Activated T-helper 1 cell treated with anti-CD3 and anti-CD28 coated beads, Interleukin-12 subunit alpha, Interleukin-12 subunit beta, Interleukin-2, Interleukin-4 antibody, amounts not matched to agents 30 ng/mL and 10 ng/mL and 1 ng/mL, durations not matched to agents 14 hours and 24 hours and 36 hours (primary cell): ENCODE measurements around the gene PRKCA. TPM values are rescaled to one million over a fixed set of nuclear protein-coding genes. Genes with fewer than 3 reads are reported as not detected.

Experiments
- DNase-seq: peaks from one replicate; pipeline ENCODE4 v3.0.0; 2021; ENCODE audit warnings: low spot score
- H3K27ac Mint-ChIP-seq: one replicate; pipeline ENCODE4 v1.8.0; 2021; ENCODE audit warnings: mild to moderate bottlenecking, mixed read lengths
- H3K27me3 Mint-ChIP-seq: one replicate; pipeline ENCODE4 v1.8.0; 2022; ENCODE audit warnings: mild to moderate bottlenecking, moderate library complexity, mixed read lengths; ENCODE audit not compliant: insufficient read depth
- H3K36me3 Mint-ChIP-seq: one replicate; pipeline ENCODE4 v1.8.0; 2021; ENCODE audit warnings: low read depth, mixed read lengths
- H3K4me1 Mint-ChIP-seq: one replicate; pipeline ENCODE4 v1.8.0; 2021; ENCODE audit warnings: low read depth, mixed read lengths
- H3K4me3 Mint-ChIP-seq: one replicate; pipeline ENCODE4 v1.8.0; 2021; ENCODE audit warnings: mild to moderate bottlenecking, moderate library complexity, mixed read lengths
- H3K9me3 Mint-ChIP-seq: one replicate; pipeline ENCODE4 v1.8.0; 2021; ENCODE audit warnings: mixed read lengths
- intact Hi-C: fragments of 100-400 bp; cut with micrococcal nuclease; formaldehyde crosslinking; loops from one replicate; pipeline ENCODE4 v1.15.1; 2024
- total RNA-seq: library from RNA; stranded (reverse); gene quantifications from 2 replicates; pipeline ENCODE4 v1.2.3, GENCODE V29; 2022

The PRKCA gene
- total RNA-seq, 1 donor from 2014 or later, result 157 TPM

GRCh38 chr17:66300956-66301355, 1.5 kb upstream of the PRKCA start:
- Mint-ChIP-seq H3K9me3 (no peaks in the 10 kb centered on the region), H3K27me3 (peaks cover 9% of the 10 kb centered on the region), H3K27ac (peak overlapping the region; percentile 41), H3K36me3 (peaks cover 16% of the 10 kb centered on the region), H3K4me3 (peak overlapping the region; percentile 88), H3K4me1 (peaks cover 37% of the 10 kb centered on the region)
- intact Hi-C loops, result loop anchor here (5.0 to 10.0 kb wide), 4 partner anchors 109 to 1906 kb away; partner anchors contain the start of genes CEP112 and GNA13
- no peak for DNase-seq

DNA sequence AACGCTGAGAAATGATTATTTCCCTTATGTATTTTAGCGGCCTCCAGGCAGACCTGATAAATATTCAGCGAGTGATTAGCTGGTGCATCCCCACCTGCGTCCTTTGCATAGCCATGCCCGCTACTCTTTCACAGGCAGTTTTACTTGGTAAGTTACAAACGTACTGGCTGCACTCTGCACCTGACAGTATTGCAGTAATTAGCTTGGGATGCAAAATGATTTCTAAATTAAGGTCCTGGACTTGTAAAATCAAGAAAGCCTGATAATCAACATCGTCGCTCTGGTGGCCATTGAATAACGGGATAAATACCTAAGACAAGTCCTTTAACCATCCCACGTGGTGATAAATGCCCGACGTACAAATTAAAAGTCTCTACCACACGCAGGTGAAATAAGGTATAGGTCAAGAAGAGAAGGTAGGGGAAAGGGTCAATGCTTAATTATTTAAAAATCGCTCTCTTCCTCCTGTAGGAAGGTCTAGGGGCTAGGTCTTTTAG, 998 bp upstream of the PRKCA start:
- H3K36me3 Mint-ChIP-seq, result peaks cover 18% of the 10 kb centered on the region
- peak overlapping the region; percentile 87 for H3K27ac Mint-ChIP-seq
- intact Hi-C loops, result loop anchor here (5.0 to 10.0 kb wide), 4 partner anchors 109 to 1906 kb away; partner anchors contain the start of genes CEP112 and GNA13
- no peaks in the 10 kb centered on the region for H3K9me3 Mint-ChIP-seq
- H3K4me1 Mint-ChIP-seq, result peaks cover 42% of the 10 kb centered on the region
- peaks cover 9% of the 10 kb centered on the region for H3K27me3 Mint-ChIP-seq
- DNase-seq, result no peak
- H3K4me3 Mint-ChIP-seq, result peak overlapping the region; percentile 88

DNA sequence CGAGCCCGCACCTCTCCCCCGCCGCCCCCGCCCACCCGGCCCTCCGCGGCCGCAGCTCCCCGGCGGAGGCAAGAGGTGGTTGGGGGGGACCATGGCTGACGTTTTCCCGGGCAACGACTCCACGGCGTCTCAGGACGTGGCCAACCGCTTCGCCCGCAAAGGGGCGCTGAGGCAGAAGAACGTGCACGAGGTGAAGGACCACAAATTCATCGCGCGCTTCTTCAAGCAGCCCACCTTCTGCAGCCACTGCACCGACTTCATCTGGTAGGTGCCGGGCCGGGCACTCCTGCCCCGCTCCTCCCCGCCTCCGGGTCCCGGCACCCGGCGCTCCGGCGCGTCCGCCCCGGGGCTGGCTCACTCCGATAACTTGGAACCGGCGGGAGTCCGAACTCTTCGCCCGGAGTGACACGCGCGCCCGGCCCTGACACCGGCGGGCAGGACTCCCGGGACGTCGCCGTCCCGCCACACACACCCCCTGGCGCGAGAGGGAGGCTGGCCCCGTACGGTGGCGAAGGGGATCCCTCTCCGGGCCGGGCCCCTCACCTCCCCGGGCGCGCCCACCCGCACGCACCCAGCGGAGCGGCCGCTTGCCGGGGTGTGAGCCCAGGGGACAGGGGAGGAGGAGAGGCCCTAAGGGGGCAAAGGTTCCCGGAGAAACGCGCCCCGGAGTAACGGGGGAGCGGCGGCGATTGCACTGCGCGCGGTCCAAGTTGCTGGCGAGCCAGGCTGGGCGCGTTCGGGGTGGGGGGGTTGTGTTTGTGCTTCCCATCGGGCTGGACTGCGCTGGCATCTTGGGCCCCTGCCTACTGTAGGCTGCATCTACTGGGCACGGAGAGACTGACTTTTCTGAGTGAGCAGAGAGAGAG, 581 bp downstream of the PRKCA start:
- peak; percentile 44 for DNase-seq
- Mint-ChIP-seq H3K4me3 (peak overlapping the region; percentile 100), H3K9me3 (no peaks in the 10 kb centered on the region), H3K27ac (peak overlapping the region; percentile 99), H3K27me3 (peaks cover 9% of the 10 kb centered on the region), H3K4me1 (peaks cover 58% of the 10 kb centered on the region), H3K36me3 (peaks cover 30% of the 10 kb centered on the region)
- intact Hi-C loops, result loop anchor here (1.0 to 10.0 kb wide), 7 partner anchors 28 to 1904 kb away; partner anchors contain the start of genes CEP112 and GNA13

DNA sequence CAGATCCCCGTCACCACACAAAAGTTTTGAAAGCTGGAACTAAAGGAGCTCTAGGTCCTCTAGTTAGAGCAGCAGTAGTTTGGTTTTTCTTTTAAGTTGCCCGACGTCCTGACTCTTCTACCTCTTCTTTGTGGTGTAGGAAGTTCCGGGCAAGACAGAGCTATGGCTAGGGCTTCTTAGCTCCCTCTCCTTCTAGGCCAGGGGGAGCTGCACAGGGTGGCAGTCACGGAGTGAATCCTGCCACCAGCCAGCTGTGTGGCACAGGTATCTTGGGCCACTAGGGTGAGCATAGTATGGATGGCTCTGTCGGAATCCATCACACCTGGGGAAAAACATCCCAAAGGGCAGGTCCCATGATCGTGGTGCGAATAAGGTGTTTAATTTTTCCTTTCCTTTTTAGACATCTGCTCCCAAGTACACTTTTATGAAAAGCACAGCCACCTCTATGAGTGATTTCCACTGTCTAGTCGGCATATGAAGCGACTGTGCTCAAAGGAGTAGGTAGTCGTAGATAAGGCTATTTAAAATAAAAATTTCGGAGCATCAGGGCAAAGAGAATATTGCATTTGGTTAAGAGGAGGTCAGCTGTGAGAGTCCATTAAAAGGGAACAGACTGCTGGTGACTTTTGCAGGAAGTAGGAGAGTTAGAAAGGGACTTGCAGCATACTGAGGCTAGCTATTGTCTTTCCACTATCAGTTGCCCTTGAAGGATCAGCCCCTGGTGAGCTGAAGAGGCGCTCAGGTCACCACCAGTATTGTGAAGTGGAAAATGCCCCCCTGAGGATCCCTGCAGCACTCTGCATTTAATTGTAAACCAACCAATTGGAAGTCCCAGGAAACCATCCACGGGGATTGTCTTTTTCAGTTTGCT, 2.1 kb downstream of the PRKCA start:
- no peak for DNase-seq
- H3K27me3 Mint-ChIP-seq, result peaks cover 9% of the 10 kb centered on the region
- no peaks in the 10 kb centered on the region for H3K9me3 Mint-ChIP-seq
- H3K36me3 Mint-ChIP-seq, result peaks cover 43% of the 10 kb centered on the region
- intact Hi-C loops, result loop anchor here (1.0 to 10.0 kb wide), 6 partner anchors 112 to 1903 kb away; partner anchors contain the start of genes CEP112 and GNA13
- H3K4me3 Mint-ChIP-seq, result peak overlapping the region; percentile 100
- peak overlapping the region; percentile 99 for H3K27ac Mint-ChIP-seq
- H3K4me1 Mint-ChIP-seq, result peaks cover 73% of the 10 kb centered on the region

GRCh38 chr17:66306446-66306845, 4.0 kb downstream of the PRKCA start:
- peak overlapping the region; percentile 99 for H3K27ac Mint-ChIP-seq
- no peaks in the 10 kb centered on the region for H3K9me3 Mint-ChIP-seq
- H3K27me3 Mint-ChIP-seq, result no peaks in the 10 kb centered on the region
- H3K36me3 Mint-ChIP-seq, result peaks cover 58% of the 10 kb centered on the region
- no peak for DNase-seq
- intact Hi-C loops, result loop anchor here (1.0 to 10.0 kb wide), 13 partner anchors 8 to 1332 kb away; no protein-coding TSS in a partner anchor
- peaks cover 77% of the 10 kb centered on the region for H3K4me1 Mint-ChIP-seq
- peak overlapping the region; percentile 100 for H3K4me3 Mint-ChIP-seq

DNA sequence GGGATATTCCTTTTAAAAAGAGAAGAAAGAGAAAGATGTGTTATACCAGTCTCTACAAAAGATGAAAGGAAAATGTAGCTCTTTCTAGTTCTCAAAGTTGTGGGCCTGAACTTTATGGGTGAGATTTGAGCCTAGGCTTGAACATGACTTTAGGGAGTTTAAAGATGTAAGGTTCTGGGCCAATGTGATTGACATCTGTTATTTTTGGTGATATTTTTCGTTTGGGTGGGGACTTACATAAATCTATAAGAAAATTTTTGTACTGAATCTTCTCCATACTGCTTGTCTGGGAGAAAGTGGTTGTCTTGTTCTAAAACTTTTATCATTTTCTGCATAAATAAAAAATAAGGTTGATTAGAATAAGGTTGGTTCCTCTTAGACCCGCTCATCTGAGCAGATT, 4.8 kb downstream of the PRKCA start:
- H3K9me3 Mint-ChIP-seq, result no peaks in the 10 kb centered on the region
- no peaks in the 10 kb centered on the region for H3K27me3 Mint-ChIP-seq
- peak overlapping the region; percentile 100 for H3K4me3 Mint-ChIP-seq
- DNase-seq, result no peak
- peaks cover 76% of the 10 kb centered on the region for H3K4me1 Mint-ChIP-seq
- H3K27ac Mint-ChIP-seq, result peak overlapping the region; percentile 88
- intact Hi-C loops, result loop anchor here (2.0 to 10.0 kb wide), 4 partner anchors 58 to 1332 kb away; no protein-coding TSS in a partner anchor
- H3K36me3 Mint-ChIP-seq, result peaks cover 62% of the 10 kb centered on the region

DNA sequence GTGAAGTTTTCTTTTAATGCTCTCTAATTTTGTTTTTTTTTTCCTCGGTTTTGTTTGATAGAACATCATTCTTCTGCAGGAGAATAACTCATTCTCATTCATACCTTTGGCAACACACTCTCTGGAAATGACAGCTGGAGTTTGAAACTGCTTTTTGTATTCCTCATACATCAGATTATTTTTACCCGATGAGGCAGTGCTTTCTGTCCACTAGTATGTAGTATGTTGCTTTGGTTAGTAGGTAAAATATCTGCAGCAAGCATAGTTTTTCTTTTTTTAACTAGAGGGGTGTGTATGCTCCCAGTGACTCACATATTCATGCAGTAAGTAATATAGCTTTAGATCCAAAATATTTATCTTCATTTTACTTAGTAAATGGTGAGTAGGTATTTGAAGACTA, 6.4 kb downstream of the PRKCA start:
- Mint-ChIP-seq H3K27me3 (no peaks in the 10 kb centered on the region), H3K36me3 (peaks cover 70% of the 10 kb centered on the region), H3K9me3 (no peaks in the 10 kb centered on the region), H3K4me3 (peak overlapping the region; percentile 46), H3K27ac (peak overlapping the region; percentile 77), H3K4me1 (peaks cover 92% of the 10 kb centered on the region)
- DNase-seq, result no peak
- intact Hi-C loops, result loop anchor here (5.0 to 10.0 kb wide), 2 partner anchors 258 to 1334 kb away; no protein-coding TSS in a partner anchor

- intact Hi-C loops, result loop anchor here (5.0 to 10.0 kb wide), 2 partner anchors 258 to 1335 kb away; no protein-coding TSS in a partner anchor
- no peaks in the 10 kb centered on the region for H3K27me3 Mint-ChIP-seq
These were observed 7.4 kb downstream of the PRKCA start for GRCh38 chr17:66309793-66310192.

GRCh38 chr17:66310528-66311148, 8.2 kb downstream of the PRKCA start:
- no peaks in the 10 kb centered on the region for H3K9me3 Mint-ChIP-seq
- H3K4me1 Mint-ChIP-seq, result peaks cover 89% of the 10 kb centered on the region
- H3K27me3 Mint-ChIP-seq, result no peaks in the 10 kb centered on the region
- no peak for DNase-seq
- peak overlapping the region; percentile 77 for H3K27ac Mint-ChIP-seq
- peaks cover 62% of the 10 kb centered on the region for H3K36me3 Mint-ChIP-seq
- intact Hi-C loops, result no loop called here
- peak overlapping the region; percentile 46 for H3K4me3 Mint-ChIP-seq

More at GRCh38 chr17:66309793-66310192, 7.4 kb downstream of the PRKCA start:
- Mint-ChIP-seq H3K27ac (peak overlapping the region; percentile 77), H3K4me1 (peaks cover 94% of the 10 kb centered on the region), H3K36me3 (peaks cover 64% of the 10 kb centered on the region), H3K4me3 (peak overlapping the region; percentile 46), H3K9me3 (no peaks in the 10 kb centered on the region)
- DNase-seq, result no peak

DNA sequence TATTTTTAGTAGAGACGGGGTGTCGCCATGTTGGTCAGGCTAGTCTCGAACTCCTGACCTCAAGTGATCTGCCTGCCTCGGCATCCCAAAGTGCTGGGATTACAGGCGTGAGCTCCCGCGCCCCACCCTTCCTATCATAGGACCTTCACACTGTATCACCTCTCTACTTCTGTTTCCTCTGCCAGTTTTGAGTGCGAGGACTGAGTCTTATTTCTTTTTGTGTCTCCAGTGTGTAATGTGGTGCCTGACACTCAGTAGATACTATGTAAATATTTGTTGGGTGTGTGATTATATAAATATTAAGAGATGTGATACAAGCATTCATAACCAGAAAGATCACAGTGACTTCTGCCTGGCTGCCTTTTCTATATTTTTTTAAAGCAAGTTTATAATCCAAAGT, 10.5 kb downstream of the PRKCA start:
- peak overlapping the region; percentile 80 for H3K27ac Mint-ChIP-seq
- peaks cover 61% of the 10 kb centered on the region for H3K36me3 Mint-ChIP-seq
- H3K4me3 Mint-ChIP-seq, result peak overlapping the region; percentile 59
- H3K4me1 Mint-ChIP-seq, result peaks cover 87% of the 10 kb centered on the region
- no peak for DNase-seq
- no peaks in the 10 kb centered on the region for H3K27me3 Mint-ChIP-seq
- H3K9me3 Mint-ChIP-seq, result no peaks in the 10 kb centered on the region
- intact Hi-C loops, result no loop called here

- no peaks in the 10 kb centered on the region for H3K9me3 Mint-ChIP-seq
- peaks cover 61% of the 10 kb centered on the region for H3K36me3 Mint-ChIP-seq
- peak overlapping the region; percentile 80 for H3K27ac Mint-ChIP-seq
- intact Hi-C loops, result no loop called here
- no peak for DNase-seq
- peaks cover 85% of the 10 kb centered on the region for H3K4me1 Mint-ChIP-seq
- peak overlapping the region; percentile 59 for H3K4me3 Mint-ChIP-seq
- no peaks in the 10 kb centered on the region for H3K27me3 Mint-ChIP-seq
These were observed 10.9 kb downstream of the PRKCA start for GRCh38 chr17:66313325-66313724.
